ENCODE measurements around the gene KRTAP20-1. TPM values are rescaled to one million over a fixed set of nuclear protein-coding genes. Genes with fewer than 3 reads are reported as not detected.

KRTAP20-1 gene
- polyA plus RNA-seq, 12 donors = not detected

DNA sequence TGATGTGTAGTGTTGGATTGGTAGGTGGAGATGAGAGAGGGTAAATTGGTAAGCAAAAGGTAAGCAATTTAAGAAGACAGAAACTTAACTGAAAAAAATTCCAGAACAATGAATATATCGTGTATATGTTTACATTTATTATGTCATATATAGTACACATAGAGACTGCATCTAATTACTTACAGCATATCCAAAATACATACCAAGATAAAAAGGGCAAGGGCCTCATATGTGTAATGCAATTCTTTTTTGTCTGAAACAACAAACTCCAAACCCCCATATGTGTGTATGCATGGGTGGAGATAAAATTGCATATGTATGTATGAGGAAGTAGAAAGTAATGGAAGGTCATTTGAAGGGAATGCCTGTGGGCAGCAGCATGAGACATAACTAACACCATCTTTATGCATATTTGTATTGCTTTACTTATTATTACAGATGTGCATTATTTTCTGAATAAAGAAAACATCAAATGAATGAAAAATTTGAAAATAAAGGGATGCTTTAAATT is 30.7 kb downstream of the KRTAP20-1 start:
- no peak for DNase-seq

GRCh38 chr21:30652891-30653290 is 36.7 kb downstream of the KRTAP20-1 start:
- DNase-seq = no peak

Other genes with a start within 250 kb of the KRTAP20-1 start
- not detected for gene KRTAP13-2, start 244.2 kb upstream of the KRTAP20-1 start, polyA plus RNA-seq (ENCODE audit: insufficient read length in 12 of 12)
- gene KRTAP13-1, start 220.4 kb upstream of the KRTAP20-1 start, polyA plus RNA-seq (ENCODE audit: insufficient read length in 12 of 12) = not detected
- not detected for gene KRTAP13-3, start 190.5 kb upstream of the KRTAP20-1 start, polyA plus RNA-seq (ENCODE audit: insufficient read length in 12 of 12)
- not detected for gene KRTAP13-4, start 186.2 kb upstream of the KRTAP20-1 start, polyA plus RNA-seq (ENCODE audit: insufficient read length in 12 of 12)
- gene KRTAP15-1, start 176.2 kb upstream of the KRTAP20-1 start, polyA plus RNA-seq (ENCODE audit: insufficient read length in 12 of 12) = not detected
- not detected for gene KRTAP19-1, start 136.1 kb upstream of the KRTAP20-1 start, polyA plus RNA-seq (ENCODE audit: insufficient read length in 12 of 12)
- not detected for gene KRTAP19-2, start 129.0 kb upstream of the KRTAP20-1 start, polyA plus RNA-seq (ENCODE audit: insufficient read length in 12 of 12)
- gene KRTAP19-3, start 124.4 kb upstream of the KRTAP20-1 start, polyA plus RNA-seq (ENCODE audit: insufficient read length in 12 of 12) = not detected
- not detected for gene KRTAP19-4, start 119.3 kb upstream of the KRTAP20-1 start, polyA plus RNA-seq (ENCODE audit: insufficient read length in 12 of 12)
- not detected for gene KRTAP19-5, start 114.3 kb upstream of the KRTAP20-1 start, polyA plus RNA-seq (ENCODE audit: insufficient read length in 12 of 12)
- not detected for gene KRTAP19-6, start 74.6 kb upstream of the KRTAP20-1 start, polyA plus RNA-seq (ENCODE audit: insufficient read length in 12 of 12)
- not detected for gene KRTAP19-7, start 55.1 kb upstream of the KRTAP20-1 start, polyA plus RNA-seq (ENCODE audit: insufficient read length in 12 of 12)
- not detected for gene KRTAP22-2, start 26.0 kb upstream of the KRTAP20-1 start, polyA plus RNA-seq (ENCODE audit: insufficient read length in 12 of 12)
- not detected for gene KRTAP6-3, start 24.0 kb upstream of the KRTAP20-1 start, polyA plus RNA-seq (ENCODE audit: insufficient read length in 12 of 12)
- not detected for gene KRTAP6-2, start 17.5 kb upstream of the KRTAP20-1 start, polyA plus RNA-seq (ENCODE audit: insufficient read length in 12 of 12)
- gene KRTAP22-1, start 15.3 kb upstream of the KRTAP20-1 start, polyA plus RNA-seq (ENCODE audit: insufficient read length in 12 of 12) = not detected
- gene KRTAP6-1, start 2.5 kb upstream of the KRTAP20-1 start, polyA plus RNA-seq (ENCODE audit: insufficient read length in 12 of 12) = not detected
- not detected for gene KRTAP20-4, start 4.2 kb downstream of the KRTAP20-1 start, polyA plus RNA-seq (ENCODE audit: insufficient read length in 12 of 12)
- not detected for gene KRTAP20-2, start 18.8 kb downstream of the KRTAP20-1 start, polyA plus RNA-seq (ENCODE audit: insufficient read length in 12 of 12)
- not detected for gene KRTAP20-3, start 26.4 kb downstream of the KRTAP20-1 start, polyA plus RNA-seq (ENCODE audit: insufficient read length in 12 of 12)
- gene KRTAP21-3, start 102.4 kb downstream of the KRTAP20-1 start, polyA plus RNA-seq (ENCODE audit: insufficient read length in 12 of 12) = not detected
- not detected for gene KRTAP21-2, start 130.8 kb downstream of the KRTAP20-1 start, polyA plus RNA-seq (ENCODE audit: insufficient read length in 12 of 12)
- not detected for gene KRTAP21-1, start 139.0 kb downstream of the KRTAP20-1 start, polyA plus RNA-seq (ENCODE audit: insufficient read length in 12 of 12)
- gene KRTAP8-1, start 196.8 kb downstream of the KRTAP20-1 start, polyA plus RNA-seq (ENCODE audit: insufficient read length in 12 of 12) = not detected
- gene KRTAP7-1, start 213.3 kb downstream of the KRTAP20-1 start, polyA plus RNA-seq (ENCODE audit: insufficient read length in 12 of 12) = not detected

Data from muscle of arm (tissue), 12 donors.